Endothelial cell of umbilical vein (primary cell): ENCODE results near the gene CIAO1. TPM values are rescaled to one million over a fixed set of nuclear protein-coding genes. Genes with fewer than 3 reads are reported as not detected.
"Not testable (repeated sequence)": the region's sequence is repeated elsewhere in the genome, so short reads cannot be mapped to it uniquely, and the experiment has no call there.

Source experiments
- BruUV-seq: library from RNA; stranded (reverse); fragments of 400-500 nt; replicated peaks from 2 replicates; lab custom pipeline; 2021; lab: Mats Ljungman, UMichigan
- CTCF ChIA-PET: fragments of 300-600, 350-600 bp; sonication (Branson Sonifier 250); formaldehyde crosslinking; loops from one replicate; lab custom pipeline; 2021; ENCODE audit warnings: antibody characterized with exemption, inconsistent platforms; lab: Charles Lee
- POLR2A ChIA-PET: fragments of 300-600, 350-600 bp; sonication (Branson Sonifier 250); formaldehyde crosslinking; loops from one replicate; lab custom pipeline; 2021; ENCODE audit warnings: antibody characterized with exemption, inconsistent platforms; lab: Charles Lee
- DNase-seq: peaks from one replicate; pipeline ENCODE4 v3.0.0-alpha.2; 2011; ENCODE audit warnings: low read depth, low spot score
- FAIRE-seq: peaks from 2 replicates; lab custom pipeline; 2011; peaks lifted over from hg19 to GRCh38; lab: Jason Lieb, UNC
- H2AFZ ChIP-seq: 2 replicates; pipeline ENCODE4 v1.6.0; 2012; ENCODE audit warnings: low read depth, low read length, control low read depth, inconsistent platforms
- H3K27ac ChIP-seq: 2 replicates; pipeline ENCODE4 v1.5.1; 2011; ENCODE audit warnings: low read depth, mild to moderate bottlenecking, control low read depth, low read length, moderate library complexity; ENCODE audit not compliant: insufficient read depth
- H3K27me3 ChIP-seq, 2 experiments: 2 replicates each; pipeline versions ENCODE4 v1.6.0 to v1.6.1; 2011; ENCODE audit warnings: low read length in 2 of 2, mixed read lengths in 1 of 2; ENCODE audit not compliant: control insufficient read depth in 2 of 2, insufficient read depth in 2 of 2
- H3K36me3 ChIP-seq, 2 experiments: 2 replicates in 1 of 2; 3 replicates in 1 of 2; pipeline ENCODE4 v1.5.1; 2011; ENCODE audit warnings: low read length in 2 of 2, mild to moderate bottlenecking in 1 of 2, moderate library complexity in 1 of 2; ENCODE audit not compliant: control insufficient read depth in 2 of 2, insufficient read depth in 2 of 2; ENCODE audit errors: extremely low read depth in 1 of 2
- H3K4me1 ChIP-seq: 3 replicates; pipeline ENCODE4 v1.5.1; 2011; ENCODE audit warnings: mild to moderate bottlenecking, low read length; ENCODE audit not compliant: control insufficient read depth, insufficient read depth; ENCODE audit errors: extremely low read depth
- H3K4me2 ChIP-seq: 2 replicates; pipeline ENCODE4 v1.6.1; 2011; ENCODE audit warnings: low read length, control low read depth, mixed read lengths; ENCODE audit not compliant: insufficient read depth
- H3K4me3 ChIP-seq, 3 experiments: fragments of 200-600 bp in 1 of 3; sonication (generic), shearing (Covaris generic) in 1 of 3; replicated peaks in 1 of 3; 2 replicates each; pipeline ENCODE4 v1.5.1; 2011 to 2016; ENCODE audit warnings: control low read depth in 3 of 3, low read length in 3 of 3, mild to moderate bottlenecking in 2 of 3, inconsistent platforms in 1 of 3, low read depth in 1 of 3, moderate library complexity in 1 of 3; ENCODE audit not compliant: insufficient read depth in 1 of 3
- H3K79me2 ChIP-seq: 2 replicates; pipeline ENCODE4 v1.6.0; 2012; ENCODE audit warnings: low read length, inconsistent platforms; ENCODE audit not compliant: control insufficient read depth, insufficient read depth
- H3K9ac ChIP-seq: replicated peaks from 2 replicates; pipeline ENCODE3; 2011; ENCODE audit warnings: low read length, control low read depth; ENCODE audit not compliant: insufficient read depth; ENCODE audit errors: extremely low read depth
- H3K9me1 ChIP-seq: replicated peaks from 3 replicates; pipeline ENCODE4 v1.6.0; 2011; ENCODE audit warnings: mild to moderate bottlenecking, low read length; ENCODE audit not compliant: control insufficient read depth, insufficient read depth; ENCODE audit errors: extremely low read depth
- H3K9me3 ChIP-seq: replicated peaks from 2 replicates; pipeline ENCODE4 v1.5.1; 2012; ENCODE audit warnings: low read length, inconsistent platforms; ENCODE audit not compliant: control insufficient read depth, insufficient read depth
- H4K20me1 ChIP-seq: replicated peaks from 2 replicates; pipeline ENCODE3; 2011; ENCODE audit warnings: mild to moderate bottlenecking, low read length; ENCODE audit not compliant: control insufficient read depth, insufficient read depth; ENCODE audit errors: extremely low read depth
- FOS ChIP-seq: IDR thresholded peaks from 2 replicates; pipeline ENCODE4 v1.6.1; 2011; ENCODE audit warnings: mild to moderate bottlenecking, low read length, moderate library complexity, borderline replicate concordance; ENCODE audit not compliant: insufficient read depth
- MAX ChIP-seq: IDR thresholded peaks from 2 replicates; pipeline ENCODE4 v1.6.1; 2011; ENCODE audit not compliant: insufficient read depth, insufficient read length
- POLR2AphosphoS5 ChIP-seq: IDR thresholded peaks from 2 replicates; pipeline ENCODE4 v1.6.1; 2012; ENCODE audit warnings: low read depth, mild to moderate bottlenecking, control low read depth, low read length, moderate library complexity; ENCODE audit not compliant: insufficient read depth
- dilution Hi-C: fragments of 300-500 bp; cut with MboI; formaldehyde crosslinking; loops from one replicate; pipeline ENCODE4 v1.15.0; 2019; ENCODE audit warnings: low sequenced_read_pairs; ENCODE audit not compliant: extremely low pct_ligation_motif_present
- intact Hi-C: fragments of 100-400 bp; cut with micrococcal nuclease; formaldehyde crosslinking; loops from one replicate; pipeline ENCODE4 v1.10.0; 2022
- polyA plus RNA-seq, 4 experiments: library from polyadenylated mRNA; depleted of rRNA in 3 of 4; stranded (reverse) in 3 of 4; unstranded in 1 of 4; fragments of >200 nt; gene quantifications; 2 replicates each; pipeline versions ENCODE4 v1.2.1 to v1.2.3, GENCODE V29; 2011 to 2012; ENCODE audit warnings: missing spikeins in 1 of 4
- total RNA-seq: library from RNA; stranded (reverse); gene quantifications from 2 replicates; pipeline ENCODE4 v1.2.3, GENCODE V29; 2021

Gene CIAO1
- total and polyA plus RNA-seq, 2 donors (not counting 3 experiments of a cell fraction or from before 2014, with no cell fraction given) = 70.7 to 119 TPM

DNA sequence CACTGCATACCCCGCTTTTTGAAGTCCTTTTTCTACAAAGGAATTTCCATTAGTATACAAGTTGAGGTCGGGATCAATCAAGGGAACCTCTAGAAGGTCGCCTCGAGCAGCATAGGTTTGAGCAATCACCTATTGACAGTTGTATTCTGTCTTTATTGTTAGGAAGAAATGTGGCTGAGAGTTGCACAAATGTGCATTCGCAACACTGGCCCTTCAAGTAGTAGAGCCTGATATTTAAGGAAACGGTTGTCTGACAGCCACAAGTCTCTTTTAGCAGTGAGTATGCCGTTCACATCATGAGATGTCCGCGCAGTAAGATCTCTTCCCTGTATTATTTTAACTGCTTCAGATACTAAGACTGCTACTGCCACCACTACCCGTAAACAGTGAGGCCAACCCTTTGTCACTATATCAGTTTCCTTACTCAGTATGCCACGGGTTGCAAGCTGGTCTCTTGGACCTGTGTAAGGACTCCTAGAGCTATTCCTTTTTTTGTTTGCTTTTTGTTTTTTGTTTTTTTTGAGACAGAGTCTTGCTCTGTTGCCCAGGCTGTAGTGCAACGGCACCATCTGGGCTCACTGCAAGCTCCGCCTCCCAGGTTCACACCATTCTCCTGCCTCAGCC, 47.4 kb upstream of the CIAO1 start:
- Histone ChIP-seq H3K9ac (no peak overlapping the region), H3K4me1 (no peaks in the 10 kb centered on the region), H4K20me1 (no peaks in the 10 kb centered on the region), H3K4me2 (no peak overlapping the region), H3K27me3 (no peaks in the 10 kb centered on the region), H3K9me3 (no peaks in the 10 kb centered on the region), H3K4me3 (no peak overlapping the region), H3K9me1 (no peaks in the 10 kb centered on the region), H3K79me2 (no peaks in the 10 kb centered on the region), H3K27ac (no peak overlapping the region), H2AFZ (no peak overlapping the region), H3K36me3 (no peaks in the 10 kb centered on the region)
- no peak for DNase-seq
- BruUV-seq = no TSS peak
- dilution Hi-C loops = no loop called here
- ChIA-PET CTCF (interaction anchor here (1.0 kb wide), 1 partner anchor 9 kb away, joined by 3 read pairs; no protein-coding TSS in a partner anchor), POLR2A (no interaction called here)
- TF ChIP-seq MAX (no peak), POLR2AphosphoS5 (no peak), FOS (no peak)
- intact Hi-C loops = no loop called here
- no peak for FAIRE-seq

DNA sequence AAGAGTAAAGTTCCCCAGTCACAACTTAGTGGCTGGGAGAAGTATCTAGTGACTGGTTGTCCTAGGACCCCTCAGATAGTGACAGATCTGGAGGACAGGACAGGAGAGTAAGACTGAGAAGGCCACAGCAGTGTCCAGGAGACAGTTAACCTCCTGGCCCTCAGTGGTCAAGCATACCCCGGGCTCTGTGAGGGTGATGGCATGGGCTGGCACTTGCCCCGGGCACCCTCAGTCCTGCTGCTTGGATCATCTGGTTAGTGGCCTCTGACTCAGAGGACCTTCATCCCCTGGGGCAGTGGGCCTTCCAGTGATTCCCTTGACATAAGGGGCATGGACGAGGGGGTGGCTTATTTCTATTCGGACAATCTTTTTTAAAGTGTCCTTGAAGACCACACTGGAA, 46.1 kb upstream of the CIAO1 start:
- CTCF ChIA-PET, BruUV-seq, H3K4me1 ChIP-seq, H3K79me2 ChIP-seq, DNase-seq, H3K4me3 ChIP-seq, H3K9me1 ChIP-seq, H3K36me3 ChIP-seq, FAIRE-seq, intact Hi-C loops, H3K9ac ChIP-seq, H3K27ac ChIP-seq, H3K27me3 ChIP-seq, H3K9me3 ChIP-seq, dilution Hi-C loops, H3K4me2 ChIP-seq, POLR2A ChIA-PET, H2AFZ ChIP-seq, H4K20me1 ChIP-seq: not testable (repeated sequence)

DNA sequence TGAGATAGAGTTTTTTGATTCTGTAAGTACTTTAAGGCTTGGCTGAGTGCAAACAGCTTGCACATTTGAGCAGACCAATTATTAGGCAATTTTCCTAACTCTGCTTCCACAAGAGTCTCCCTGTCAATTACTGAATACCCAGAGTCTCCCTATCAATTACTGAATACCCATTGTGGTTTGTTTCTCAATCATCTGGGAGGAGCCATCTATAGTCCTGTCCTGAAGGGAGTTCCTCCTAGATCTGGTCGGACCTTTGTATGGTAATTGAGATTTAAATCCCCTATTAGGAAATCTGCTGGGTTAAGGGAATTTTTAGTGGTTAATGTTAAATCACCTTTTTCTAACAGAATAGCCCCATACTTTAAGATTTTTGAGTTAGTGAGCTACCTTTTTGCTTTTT, 44.9 kb upstream of the CIAO1 start:
- H3K36me3 ChIP-seq, H4K20me1 ChIP-seq, dilution Hi-C loops, H3K4me1 ChIP-seq, H3K4me2 ChIP-seq, DNase-seq, H3K79me2 ChIP-seq, H3K9me1 ChIP-seq, intact Hi-C loops, H3K9me3 ChIP-seq, CTCF ChIA-PET, H3K9ac ChIP-seq, H3K27ac ChIP-seq, POLR2A ChIA-PET, BruUV-seq, H3K4me3 ChIP-seq, H2AFZ ChIP-seq, FAIRE-seq, H3K27me3 ChIP-seq: not testable (repeated sequence)
